ENCODE measurements around the gene RABL2B.

DNA sequence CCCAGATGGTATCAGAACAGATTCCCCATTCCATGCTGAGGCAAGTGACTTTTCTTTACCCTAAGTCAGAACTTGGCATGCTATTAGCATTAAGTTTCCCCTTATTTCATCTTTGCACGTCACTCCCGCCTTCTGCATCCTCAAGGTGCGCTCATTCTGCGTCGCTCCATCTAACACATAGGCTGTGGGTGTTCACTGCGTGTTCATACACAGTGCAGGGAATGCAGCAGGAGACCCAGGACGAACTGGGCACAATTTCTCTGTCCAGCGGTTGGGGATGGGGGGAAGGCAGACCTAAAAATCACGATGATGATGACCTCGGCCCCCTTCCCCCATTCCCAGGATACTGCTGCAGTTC lies 65.1 kb downstream of the RABL2B start:
- TF ChIP-seq CTCF (tag by site-specific recombination; IDR thresholded peaks at IDR 0.05) (no peak), YY1 (tag by site-specific recombination; IDR thresholded peaks at IDR 0.05) (no peak)
